Peyer's patch (tissue), 4 donors: Measurements from ENCODE around the gene HPD. TPM values are rescaled to one million over a fixed set of nuclear protein-coding genes. Genes with fewer than 3 reads are reported as not detected.

Experiments used
- DNase-seq, 3 donors: peaks; one replicate each; pipeline ENCODE4 v3.0.0-alpha.2; 2017 to 2019
- H3K27ac ChIP-seq, 4 donors: fragments of 200-600 bp; sonication (generic); one replicate each; pipeline ENCODE4 v1.5.1; 2016 to 2019
- H3K27me3 ChIP-seq, 2 donors: fragments of 200-600 bp; sonication (generic); one replicate each; pipeline ENCODE4 v1.5.1; 2019
- H3K36me3 ChIP-seq, 3 donors: fragments of 200-600 bp; sonication (generic); one replicate each; pipeline ENCODE4 v1.5.1; 2016 to 2019
- H3K4me1 ChIP-seq, 4 donors: fragments of 200-600 bp; sonication (generic); one replicate each; pipeline ENCODE4 v1.5.1; 2016 to 2019
- H3K4me3 ChIP-seq, 4 donors: fragments of 200-600 bp; sonication (generic); 1 replicate in 3 of 4; 2 replicates in 1 of 4; pipeline ENCODE4 v1.5.1; 2016 to 2019; ENCODE audit warnings: mild to moderate bottlenecking in 1 of 4
- H3K9me3 ChIP-seq, 4 donors: fragments of 200-600 bp; sonication (generic); one replicate each; pipeline ENCODE4 v1.5.1; 2016 to 2019; ENCODE audit warnings: mild to moderate bottlenecking in 1 of 4
- CTCF ChIP-seq, 6 experiments: fragments of 450-650 bp in 4 of 6; fragments of 200-600 bp in 2 of 6; sonication (generic) in 1 of 6; IDR thresholded peaks; one replicate each; pipeline ENCODE4 v1.5.1; 2017 to 2019; ENCODE audit warnings: antibody characterized with exemption in 6 of 6, mild to moderate bottlenecking in 3 of 6, moderate library complexity in 1 of 6
- POLR2A ChIP-seq, 2 donors: fragments of 450-650 bp; IDR thresholded peaks; one replicate each; pipeline ENCODE4 v1.5.1; 2017; ENCODE audit warnings: antibody characterized with exemption in 2 of 2, mild to moderate bottlenecking in 2 of 2, moderate library complexity in 2 of 2
- total RNA-seq, 4 donors: library from RNA; depleted of rRNA; stranded (reverse); fragments of >200 nt; gene quantifications; one replicate each; pipeline ENCODE4 v1.1.0, GENCODE V29; 2016

HPD gene
- total RNA-seq, 4 donors from 2014 or later: not detected

GRCh38 chr12:121823101-121823726, 35.4 kb downstream of the HPD start:
- H3K9me3 ChIP-seq: no peaks in the 10 kb centered on the region
- H3K4me3 ChIP-seq: no peak overlapping the region
- no peak for TF ChIP-seq CTCF (IDR thresholded peaks at IDR 0.05)
- no peak for TF ChIP-seq POLR2A (IDR thresholded peaks at IDR 0.05)
- DNase-seq: no peak
- H3K36me3 ChIP-seq: peaks cover 0 to 100% (median 0%) of the 10 kb centered on the region in 3 donors
- H3K4me1 ChIP-seq: no peaks in the 10 kb centered on the region
- no peaks in the 10 kb centered on the region for H3K27me3 ChIP-seq
- no peak overlapping the region for H3K27ac ChIP-seq

- no peaks in the 10 kb centered on the region for H3K9me3 ChIP-seq
- no peak overlapping the region for H3K27ac ChIP-seq
- H3K36me3 ChIP-seq: peaks cover 0 to 100% (median 0%) of the 10 kb centered on the region in 3 donors
- DNase-seq: no peak
- H3K4me1 ChIP-seq: no peaks in the 10 kb centered on the region
- TF ChIP-seq CTCF (IDR thresholded peaks at IDR 0.05) (no peak), POLR2A (IDR thresholded peaks at IDR 0.05) (no peak)
- H3K4me3 ChIP-seq: no peak overlapping the region
- H3K27me3 ChIP-seq: no peaks in the 10 kb centered on the region
Observed at GRCh38 chr12:121822393-121823100, 36.1 kb downstream of the HPD start.

DNA sequence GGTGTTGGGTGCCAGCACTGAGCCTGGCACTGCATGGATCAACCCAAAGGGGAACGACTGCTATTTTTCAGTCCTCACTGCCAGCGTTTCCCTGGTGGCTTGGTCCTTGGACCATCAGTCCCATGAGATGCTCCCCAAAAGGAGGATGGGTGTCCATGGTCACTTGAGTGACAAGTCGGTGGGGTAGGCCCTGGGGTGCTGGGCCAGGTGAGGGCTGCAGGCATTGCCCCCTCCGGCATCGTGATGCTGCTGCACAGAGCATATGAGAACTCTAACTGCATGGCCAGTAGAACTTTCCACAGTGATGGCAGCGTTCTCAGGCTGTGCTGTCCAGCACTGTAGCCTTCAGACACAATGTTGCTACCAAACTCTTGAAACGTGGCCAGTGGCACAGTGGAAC, 38.6 kb downstream of the HPD start:
- Histone ChIP-seq H3K4me1 (no peaks in the 10 kb centered on the region), H3K36me3 (peaks cover 0 to 100% (median 0%) of the 10 kb centered on the region in 3 donors), H3K4me3 (no peak overlapping the region), H3K9me3 (no peaks in the 10 kb centered on the region), H3K27ac (no peak overlapping the region), H3K27me3 (no peaks in the 10 kb centered on the region)
- no peak for DNase-seq
- TF ChIP-seq POLR2A (IDR thresholded peaks at IDR 0.05) (no peak), CTCF (IDR thresholded peaks at IDR 0.05) (no peak)

DNA sequence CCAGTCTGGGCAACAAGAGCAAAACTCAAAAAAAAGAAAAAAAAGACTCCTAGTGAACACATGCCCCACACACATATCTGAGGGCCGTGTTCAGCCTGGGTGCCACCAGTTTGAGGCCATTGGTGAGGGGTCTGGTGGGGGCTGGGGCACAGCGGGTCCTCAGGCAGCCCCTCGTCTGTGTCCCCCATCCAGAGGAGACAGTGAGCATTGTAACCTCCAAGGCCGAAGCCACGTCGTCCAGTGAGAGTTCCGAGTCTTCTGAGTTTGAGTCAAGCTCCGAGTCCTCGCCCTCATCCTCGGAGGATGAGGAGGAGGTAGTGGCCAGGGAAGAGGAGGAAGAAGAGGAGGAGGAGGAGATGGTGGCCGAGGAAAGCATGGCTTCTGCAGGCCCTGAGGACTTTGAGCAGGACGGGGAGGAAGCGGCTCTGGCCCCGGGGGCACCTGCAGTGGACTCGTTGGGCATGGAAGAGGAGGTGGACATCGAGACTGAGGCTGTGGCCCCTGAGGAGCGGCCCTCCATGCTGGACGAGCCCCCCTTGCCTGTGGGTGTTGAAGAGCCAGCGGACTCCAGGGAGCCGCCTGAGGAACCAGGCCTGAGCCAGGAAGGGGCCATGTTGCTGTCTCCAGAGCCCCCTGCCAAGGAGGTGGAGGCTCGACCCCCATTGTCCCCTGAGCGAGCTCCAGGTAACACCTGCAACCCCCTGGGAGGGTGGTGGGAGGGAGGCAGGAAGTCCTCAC, 39.3 kb downstream of the HPD start:
- peaks cover 0 to 100% (median 0%) of the 10 kb centered on the region in 3 donors for H3K36me3 ChIP-seq
- TF ChIP-seq CTCF (IDR thresholded peaks at IDR 0.05) (no peak), POLR2A (IDR thresholded peaks at IDR 0.05) (no peak)
- DNase-seq: no peak

GRCh38 chr12:121817648-121818043, 41.0 kb downstream of the HPD start:
- no peaks in the 10 kb centered on the region for H3K27me3 ChIP-seq
- peaks cover 2 to 13% (median 5%) of the 10 kb centered on the region in 4 donors for H3K4me1 ChIP-seq
- TF ChIP-seq POLR2A (IDR thresholded peaks at IDR 0.05) (no peak), CTCF (IDR thresholded peaks at IDR 0.05) (no peak)
- no peak overlapping the region for H3K27ac ChIP-seq
- no peaks in the 10 kb centered on the region for H3K9me3 ChIP-seq
- peaks cover 0 to 85% (median 0%) of the 10 kb centered on the region in 3 donors for H3K36me3 ChIP-seq
- no peak overlapping the region for H3K4me3 ChIP-seq
- DNase-seq: no peak

More for the DNA sequence above, 39.3 kb downstream of the HPD start:
- H3K27me3 ChIP-seq: no peaks in the 10 kb centered on the region
- H3K27ac ChIP-seq: no peak overlapping the region
- H3K9me3 ChIP-seq: no peaks in the 10 kb centered on the region
- no peaks in the 10 kb centered on the region for H3K4me1 ChIP-seq
- H3K4me3 ChIP-seq: no peak overlapping the region
